ENCODE results near the gene THEMIS. TPM values are rescaled to one million over a fixed set of nuclear protein-coding genes. Genes with fewer than 3 reads are reported as not detected.
"Not testable (repeated sequence)": the region's sequence is repeated elsewhere in the genome, so short reads cannot be mapped to it uniquely, and the experiment has no call there.

The THEMIS gene
- total RNA-seq, 1 experiment from 2014 or later: not detected

GRCh38 chr6:127914240-127914639 lies 13.4 kb upstream of the THEMIS start:
- no peak for DNase-seq (ENCODE audit: low read depth)

DNA sequence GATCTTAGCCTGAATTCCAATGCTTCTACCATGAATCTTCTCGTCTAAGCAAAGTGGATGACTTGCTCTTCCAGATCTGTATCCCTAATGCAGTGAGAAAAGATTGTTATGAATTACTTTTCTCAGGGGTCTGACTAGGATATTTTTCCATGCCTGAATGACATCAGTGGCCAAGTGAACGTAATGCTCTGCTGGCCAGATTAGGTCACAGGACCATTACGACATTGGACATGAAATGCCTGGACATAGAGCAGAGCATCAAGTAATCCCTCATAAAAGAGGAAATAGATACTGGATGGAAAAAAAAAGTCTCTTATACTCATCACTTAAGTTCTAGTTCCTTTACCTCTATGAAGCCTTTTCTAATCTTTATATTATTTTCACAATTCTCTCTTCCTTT lies 12.1 kb upstream of the THEMIS start:
- no peak for DNase-seq (ENCODE audit: low read depth)

DNA sequence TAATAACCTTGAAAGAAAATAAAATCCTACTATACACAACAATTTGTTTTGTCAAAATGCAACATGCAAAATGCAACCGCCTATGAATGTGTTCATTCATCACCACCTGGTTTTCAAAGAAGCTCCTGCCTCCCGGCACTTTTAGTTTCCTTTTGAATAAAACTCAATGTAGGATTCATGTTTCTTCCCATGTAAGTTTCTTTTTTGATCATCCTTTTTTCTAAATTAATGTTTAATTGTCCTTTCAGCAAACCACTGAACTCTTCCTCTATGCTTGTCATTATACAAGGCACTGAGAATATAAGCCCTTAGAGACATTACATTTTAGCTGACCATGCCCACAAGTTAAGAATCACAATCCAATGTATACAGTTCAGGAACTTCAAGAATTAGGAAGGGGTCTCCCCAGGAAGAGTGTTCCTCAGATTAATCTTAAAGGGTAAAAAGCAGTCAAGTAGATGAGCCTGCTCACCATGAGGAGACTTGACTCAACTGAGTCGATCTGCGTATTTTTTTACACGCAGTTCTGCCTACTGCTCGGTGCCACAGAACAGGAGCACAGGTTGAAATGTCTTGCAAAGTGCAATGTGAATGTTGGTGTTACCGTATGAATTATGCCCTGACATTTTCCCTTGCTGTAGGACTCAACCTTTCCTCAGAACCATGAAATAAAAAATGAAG lies 7.2 kb upstream of the THEMIS start:
- no peak for DNase-seq (ENCODE audit: low read depth)

- DNase-seq (ENCODE audit: low read depth): no peak
These were observed 3.3 kb upstream of the THEMIS start for GRCh38 chr6:127904160-127904559.

- DNase-seq (ENCODE audit: low read depth): no peak
These were observed 2.1 kb upstream of the THEMIS start for GRCh38 chr6:127902933-127903332.

DNA sequence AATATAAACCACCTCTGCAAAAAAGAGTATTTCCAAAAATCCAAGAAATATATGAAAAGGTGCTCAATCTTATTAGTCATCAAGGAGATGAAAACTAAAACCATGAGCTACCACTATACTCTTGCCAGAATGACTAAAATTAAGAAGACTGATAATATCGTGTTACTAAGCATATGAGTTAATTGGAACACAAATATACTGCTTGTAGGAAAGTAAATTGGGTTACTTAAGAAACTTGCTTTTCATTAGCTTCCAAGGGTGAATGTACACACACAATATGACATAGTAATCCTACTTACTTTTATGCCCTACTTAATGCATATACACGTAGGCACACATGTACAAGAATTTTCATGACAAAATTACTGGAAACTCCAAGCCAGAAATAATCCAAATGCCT lies 3.4 kb downstream of the THEMIS start:
- DNase-seq (ENCODE audit: low read depth): no peak

- DNase-seq (ENCODE audit: low read depth): no peak
These were observed 6.8 kb downstream of the THEMIS start for GRCh38 chr6:127894051-127894450.

DNA sequence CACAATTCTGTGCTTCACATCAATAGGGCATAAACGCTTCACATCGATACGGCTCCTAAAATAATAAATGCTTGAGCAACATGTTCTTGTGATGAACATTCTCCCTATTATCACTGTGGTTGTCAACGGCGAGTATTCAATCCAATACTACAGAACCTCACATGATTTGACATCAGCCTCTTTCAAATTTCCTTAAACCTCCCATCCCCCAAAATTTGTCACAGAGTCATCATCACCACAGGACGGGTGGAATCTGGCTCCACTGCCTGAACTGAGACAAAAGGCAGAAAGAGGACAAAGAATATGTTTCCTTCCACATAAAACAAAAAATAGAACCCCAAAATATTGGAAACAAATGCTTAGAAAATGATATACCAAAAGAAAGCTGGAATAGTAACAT lies 7.3 kb downstream of the THEMIS start:
- no peak for DNase-seq (ENCODE audit: low read depth)

GRCh38 chr6:127891731-127892326 lies 9.0 kb downstream of the THEMIS start:
- DNase-seq (ENCODE audit: low read depth): no peak

GRCh38 chr6:127886603-127887002 lies 14.3 kb downstream of the THEMIS start:
- no peak for DNase-seq (ENCODE audit: low read depth)

DNA sequence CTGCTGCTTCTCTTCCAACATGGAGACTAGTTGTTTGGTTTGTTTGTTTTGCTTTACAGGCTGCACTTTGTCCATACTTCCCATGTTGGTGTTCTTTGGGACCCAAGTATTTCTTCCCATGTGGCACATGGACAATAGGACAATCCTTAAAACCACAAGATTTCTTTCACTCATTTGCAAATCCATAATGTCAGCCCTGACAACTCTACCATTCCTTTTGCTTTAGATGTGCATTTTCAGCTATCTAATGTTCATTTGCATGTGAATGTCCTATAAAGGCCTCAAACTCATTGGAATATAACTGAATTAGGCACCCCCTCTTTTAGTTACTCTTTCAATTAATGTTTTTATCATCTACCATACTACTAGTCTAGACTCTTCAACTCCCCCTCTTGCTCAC lies 16.7 kb downstream of the THEMIS start:
- DNase-seq (ENCODE audit: low read depth): no peak

DNA sequence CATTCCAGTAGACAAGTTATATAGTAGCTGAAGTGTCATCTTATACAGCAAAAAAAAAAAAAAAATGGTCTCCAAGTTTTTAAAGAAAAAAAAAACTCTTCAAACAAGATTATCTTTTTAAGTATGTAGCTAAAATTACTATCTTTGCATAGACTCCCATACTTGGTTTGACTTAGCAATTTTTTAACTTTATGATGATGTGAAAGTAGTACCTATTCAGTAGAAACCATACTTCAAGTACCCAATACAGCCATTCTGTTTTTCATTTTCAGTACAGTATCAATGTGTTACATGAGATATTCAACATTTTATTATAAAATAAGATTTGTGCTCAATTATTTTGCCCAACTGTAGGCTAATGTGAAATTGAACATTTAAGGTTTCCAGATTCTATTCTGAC lies 18.9 kb downstream of the THEMIS start:
- DNase-seq (ENCODE audit: low read depth): not testable (repeated sequence)

DNA sequence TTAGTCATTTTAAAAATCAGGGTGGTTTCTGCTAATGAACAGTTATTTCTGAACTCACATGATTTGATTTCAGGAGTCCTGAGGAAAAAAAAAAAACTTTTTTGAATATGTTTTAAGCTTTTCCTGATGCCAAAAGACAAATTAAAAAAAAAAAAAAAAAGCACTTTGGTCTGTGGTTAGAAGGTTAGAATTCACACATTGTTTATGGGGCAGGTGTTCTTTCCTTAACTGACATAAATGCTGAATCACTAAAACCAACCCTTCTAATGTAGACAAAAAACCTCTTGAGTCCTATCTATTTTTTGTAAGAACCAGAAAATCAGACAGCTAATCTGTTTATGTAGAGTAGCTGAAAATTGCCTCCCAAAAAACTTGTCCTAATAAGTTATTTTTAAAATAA lies 20.4 kb downstream of the THEMIS start:
- no peak for DNase-seq (ENCODE audit: low read depth)

DNA sequence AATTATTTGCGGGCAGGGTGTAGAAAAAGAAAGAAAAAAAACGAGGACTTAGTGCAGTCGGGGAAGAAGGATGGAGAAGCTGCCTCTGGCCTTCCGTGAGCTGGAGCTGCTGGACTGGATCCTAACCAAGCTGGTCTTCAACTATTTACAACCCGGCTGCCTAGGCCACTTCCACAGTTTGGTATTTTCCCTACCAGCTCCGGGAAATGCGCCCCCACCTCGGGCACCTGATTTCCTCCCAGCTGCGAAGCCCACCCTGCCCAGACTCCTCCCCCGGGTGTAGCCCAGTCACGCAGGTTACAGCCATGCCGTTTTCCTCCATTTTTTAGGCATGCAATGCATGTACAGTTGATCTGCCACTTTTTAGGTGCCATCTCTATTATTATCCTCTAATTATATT lies 21.2 kb downstream of the THEMIS start:
- DNase-seq (ENCODE audit: low read depth): peak; percentile 55

DNA sequence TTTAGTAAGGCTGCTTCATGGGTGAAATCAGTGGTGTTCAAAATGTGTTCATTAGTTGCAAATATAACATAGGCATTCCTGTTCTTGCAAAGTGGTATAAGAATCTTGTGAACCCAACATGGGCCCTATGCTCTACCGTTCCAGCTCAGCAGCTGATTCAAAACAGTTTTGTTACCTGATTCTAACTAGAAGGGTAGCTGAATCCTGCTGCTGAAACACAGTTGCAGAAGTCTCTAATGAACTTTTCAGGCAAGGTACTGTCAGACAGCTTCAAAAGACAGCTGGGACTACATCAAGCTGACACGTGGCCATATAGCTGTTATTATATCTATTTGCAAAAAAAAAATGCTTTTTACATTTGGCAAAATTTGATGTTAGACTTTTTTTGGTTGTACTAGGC lies 22.7 kb downstream of the THEMIS start:
- no peak for DNase-seq (ENCODE audit: low read depth)

GRCh38 chr6:127877231-127877630 lies 23.6 kb downstream of the THEMIS start:
- DNase-seq (ENCODE audit: low read depth): no peak

- no peak for DNase-seq (ENCODE audit: low read depth)
These were observed 31.0 kb downstream of the THEMIS start for GRCh38 chr6:127869772-127870404.

- no peak for DNase-seq (ENCODE audit: low read depth)
These were observed 31.7 kb downstream of the THEMIS start for GRCh38 chr6:127869183-127869582.

DNA sequence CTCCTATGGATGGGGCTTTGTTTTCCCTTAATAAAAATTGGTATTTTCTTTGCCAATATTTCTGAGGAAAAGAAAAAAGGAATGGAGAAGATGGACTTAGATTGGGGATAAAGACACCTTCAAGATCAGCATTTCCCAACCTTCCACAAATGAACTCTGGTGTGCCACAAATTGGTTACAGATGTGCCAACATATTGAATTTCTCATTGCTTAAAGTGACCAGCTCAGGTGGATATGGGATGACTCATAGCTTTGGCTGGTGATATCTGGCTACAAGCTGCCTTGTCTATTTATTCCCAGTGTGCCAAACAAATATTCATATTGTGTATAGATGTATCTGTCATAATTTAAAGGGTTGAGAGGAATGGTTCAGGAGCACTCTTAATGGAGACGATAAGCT lies 32.5 kb downstream of the THEMIS start:
- no peak for DNase-seq (ENCODE audit: low read depth)

GRCh38 chr6:127866766-127867165 lies 34.1 kb downstream of the THEMIS start:
- no peak for DNase-seq (ENCODE audit: low read depth)

- DNase-seq (ENCODE audit: low read depth): no peak
These were observed 35.8 kb downstream of the THEMIS start for GRCh38 chr6:127865108-127865507.

DNA sequence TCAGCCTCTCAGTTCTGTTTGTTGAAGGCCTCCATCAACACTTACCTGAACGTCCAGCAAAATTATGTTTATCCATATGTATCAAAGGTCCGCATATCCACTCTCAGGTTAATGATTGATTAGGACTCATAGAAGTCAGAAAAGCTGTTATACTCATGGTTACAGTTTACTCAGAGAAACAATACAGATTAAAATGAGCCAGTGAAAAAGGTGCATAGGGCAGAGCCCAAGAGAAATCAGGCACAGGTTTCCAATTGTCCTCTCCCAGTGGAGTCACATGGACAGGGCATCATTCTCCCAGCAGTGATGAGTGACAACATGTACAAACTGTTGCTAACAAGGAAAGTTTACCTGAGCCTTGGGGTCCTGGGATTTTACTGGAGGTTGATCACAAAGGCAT lies 36.2 kb downstream of the THEMIS start:
- DNase-seq (ENCODE audit: low read depth): no peak

GRCh38 chr6:127860723-127861122 lies 40.1 kb downstream of the THEMIS start:
- DNase-seq (ENCODE audit: low read depth): no peak

Data from M059J (cell line).